Skeletal muscle tissue (tissue), 4 donors: ENCODE data around the gene FBXL5. TPM values are rescaled to one million over a fixed set of nuclear protein-coding genes. Genes with fewer than 3 reads are reported as not detected.
A peak's percentile ranks its signal among the peaks of the same experiment; 100 is the strongest.
"Not testable (repeated sequence)": the region's sequence is repeated elsewhere in the genome, so short reads cannot be mapped to it uniquely, and the experiment has no call there.

Experiments
- H3K27ac ChIP-seq: one replicate; pipeline ENCODE4 v1.7.0; 2013; ENCODE audit warnings: mild to moderate bottlenecking, low read depth, low read length, inconsistent platforms
- H3K27me3 ChIP-seq, 3 donors: one replicate each; pipeline ENCODE4 v1.7.0; 2013; ENCODE audit warnings: low read length in 3 of 3; ENCODE audit not compliant: control insufficient read depth in 3 of 3, insufficient read depth in 3 of 3
- H3K36me3 ChIP-seq, 3 donors: one replicate each; pipeline ENCODE4 v1.7.0; 2013; ENCODE audit warnings: low read length in 3 of 3; ENCODE audit not compliant: control insufficient read depth in 3 of 3, insufficient read depth in 3 of 3
- H3K4me1 ChIP-seq, 3 donors: one replicate each; pipeline ENCODE4 v1.7.0; 2013; ENCODE audit warnings: low read length in 3 of 3, mild to moderate bottlenecking in 3 of 3; ENCODE audit not compliant: control insufficient read depth in 3 of 3, insufficient read depth in 3 of 3
- H3K4me3 ChIP-seq, 3 donors: one replicate each; pipeline ENCODE4 v1.7.0; 2013; ENCODE audit warnings: low read length in 3 of 3
- H3K9ac ChIP-seq, 3 donors: one replicate each; pipeline ENCODE4 v1.7.0; 2013; ENCODE audit warnings: low read length in 3 of 3, mild to moderate bottlenecking in 3 of 3, moderate library complexity in 2 of 3, low read depth in 1 of 3
- H3K9me3 ChIP-seq, 3 donors: one replicate each; pipeline ENCODE4 v1.7.0; 2013; ENCODE audit warnings: low read length in 3 of 3; ENCODE audit not compliant: control insufficient read depth in 3 of 3
- total RNA-seq: library from RNA; depleted of rRNA; stranded (reverse); fragments of >200 nt; gene quantifications from one replicate; pipeline ENCODE4 v1.2.3, GENCODE V29; 2014
- donor health status: Osteomylitis.

The FBXL5 gene
- total RNA-seq, 1 donor from 2014 or later: 133 TPM

GRCh38 chr4:15653420-15653819, 1.7 kb downstream of the FBXL5 start:
- H3K4me3 ChIP-seq: peak overlapping the region; percentile 87 to 90 (median 89)
- H3K36me3 ChIP-seq: no peaks in the 10 kb centered on the region
- H3K27ac ChIP-seq: peak overlapping the region; percentile 99
- no peaks in the 10 kb centered on the region for H3K9me3 ChIP-seq
- H3K27me3 ChIP-seq: no peaks in the 10 kb centered on the region
- peaks cover 18 to 36% (median 29%) of the 10 kb centered on the region in 3 donors for H3K4me1 ChIP-seq
- peak overlapping the region; percentile 87 to 90 (median 90) for H3K9ac ChIP-seq

GRCh38 chr4:15652841-15653240, 2.3 kb downstream of the FBXL5 start:
- Histone ChIP-seq H3K4me1 (peaks cover 18 to 36% (median 31%) of the 10 kb centered on the region in 3 donors), H3K4me3 (peak overlapping the region in 1 of 3 donors; percentile 89), H3K27ac (peak overlapping the region; percentile 99), H3K9me3 (no peaks in the 10 kb centered on the region), H3K36me3 (no peaks in the 10 kb centered on the region), H3K27me3 (no peaks in the 10 kb centered on the region), H3K9ac (peak overlapping the region; percentile 87 to 90 (median 90))

- Histone ChIP-seq H3K27ac (peak overlapping the region; percentile 6), H3K4me1 (peaks cover 21 to 36% (median 34%) of the 10 kb centered on the region in 3 donors)
Measured at GRCh38 chr4:15652191-15652590, 3.0 kb downstream of the FBXL5 start.

GRCh38 chr4:15651676-15652075, 3.5 kb downstream of the FBXL5 start:
- Histone ChIP-seq H3K4me3 (peak overlapping the region in 1 of 3 donors; percentile 30), H3K9ac (peak overlapping the region in 2 of 3 donors; percentile 27 to 43), H3K27ac (peak overlapping the region; percentile 6), H3K9me3 (no peaks in the 10 kb centered on the region), H3K4me1 (peaks cover 21 to 36% (median 34%) of the 10 kb centered on the region in 3 donors), H3K27me3 (no peaks in the 10 kb centered on the region), H3K36me3 (no peaks in the 10 kb centered on the region)

More at GRCh38 chr4:15652191-15652590, 3.0 kb downstream of the FBXL5 start:
- H3K36me3 ChIP-seq: no peaks in the 10 kb centered on the region
- no peaks in the 10 kb centered on the region for H3K27me3 ChIP-seq
- peak overlapping the region; percentile 27 to 90 (median 90) for H3K9ac ChIP-seq
- H3K9me3 ChIP-seq: no peaks in the 10 kb centered on the region
- peak overlapping the region in 1 of 3 donors; percentile 31 for H3K4me3 ChIP-seq

- Histone ChIP-seq H3K4me3 (peak overlapping the region in 1 of 3 donors; percentile 33), H3K9me3 (no peaks in the 10 kb centered on the region), H3K27ac (no peak overlapping the region), H3K36me3 (no peaks in the 10 kb centered on the region), H3K9ac (no peak overlapping the region), H3K4me1 (peaks cover 16 to 33% (median 26%) of the 10 kb centered on the region in 3 donors), H3K27me3 (no peaks in the 10 kb centered on the region)
Measured at GRCh38 chr4:15649914-15650545, 5.1 kb downstream of the FBXL5 start.

- H3K9me3 ChIP-seq: no peaks in the 10 kb centered on the region
- H3K27me3 ChIP-seq: no peaks in the 10 kb centered on the region
- peaks cover 13 to 27% (median 20%) of the 10 kb centered on the region in 3 donors for H3K4me1 ChIP-seq
- H3K9ac ChIP-seq: no peak overlapping the region
- no peak overlapping the region for H3K27ac ChIP-seq
- H3K36me3 ChIP-seq: no peaks in the 10 kb centered on the region
- no peak overlapping the region for H3K4me3 ChIP-seq
Measured at GRCh38 chr4:15648600-15648999, 6.6 kb downstream of the FBXL5 start.

GRCh38 chr4:15638418-15638817, 16.7 kb downstream of the FBXL5 start:
- H3K27ac ChIP-seq: no peak overlapping the region
- H3K4me1 ChIP-seq: no peaks in the 10 kb centered on the region
- H3K27me3 ChIP-seq: no peaks in the 10 kb centered on the region
- H3K4me3 ChIP-seq: no peak overlapping the region
- no peaks in the 10 kb centered on the region for H3K9me3 ChIP-seq
- no peak overlapping the region for H3K9ac ChIP-seq
- peaks cover 3 to 26% (median 23%) of the 10 kb centered on the region in 3 donors for H3K36me3 ChIP-seq

GRCh38 chr4:15636818-15637217, 18.3 kb downstream of the FBXL5 start:
- H3K36me3 ChIP-seq: peaks cover 3 to 27% (median 25%) of the 10 kb centered on the region in 3 donors

GRCh38 chr4:15617407-15617806, 37.8 kb downstream of the FBXL5 start:
- not testable (repeated sequence) for H3K27ac ChIP-seq, H3K9me3 ChIP-seq, H3K9ac ChIP-seq, H3K4me3 ChIP-seq, H3K4me1 ChIP-seq, H3K27me3 ChIP-seq
- peaks cover 0 to 10% (median 3%) of the 10 kb centered on the region in 3 donors for H3K36me3 ChIP-seq

More at GRCh38 chr4:15636818-15637217, 18.3 kb downstream of the FBXL5 start:
- Histone ChIP-seq H3K9ac (no peak overlapping the region), H3K4me1 (no peaks in the 10 kb centered on the region), H3K27ac (no peak overlapping the region), H3K9me3 (no peaks in the 10 kb centered on the region), H3K27me3 (no peaks in the 10 kb centered on the region), H3K4me3 (no peak overlapping the region)

- not testable (repeated sequence) for H3K4me1 ChIP-seq, H3K9me3 ChIP-seq, H3K27ac ChIP-seq, H3K27me3 ChIP-seq, H3K4me3 ChIP-seq, H3K9ac ChIP-seq
- H3K36me3 ChIP-seq: peaks cover 3 to 10% (median 7%) of the 10 kb centered on the region in 3 donors
Measured at GRCh38 chr4:15614891-15615290, 40.3 kb downstream of the FBXL5 start.
